ENCODE measurements around the gene TMEM132E.

The TMEM132E gene

GRCh38 chr17:34634551-34635160, 55.3 kb downstream of the TMEM132E start:
- DNase-seq (ENCODE audit: low read depth in 2 of 2): no peak

GRCh38 chr17:34635876-34636275, 56.5 kb downstream of the TMEM132E start:
- DNase-seq (ENCODE audit: low read depth in 2 of 2): no peak

- DNase-seq (ENCODE audit: low read depth in 2 of 2): no peak
Observed at GRCh38 chr17:34637041-34637547, 57.7 kb downstream of the TMEM132E start.

- peak; percentile 51 to 67 for DNase-seq (ENCODE audit: low read depth in 2 of 2)
Observed at GRCh38 chr17:34637548-34638525, 58.5 kb downstream of the TMEM132E start.

GRCh38 chr17:34638526-34639260, 59.3 kb downstream of the TMEM132E start:
- no peak for DNase-seq (ENCODE audit: low read depth in 2 of 2)

GRCh38 chr17:34639706-34640425, 60.5 kb downstream of the TMEM132E start:
- no peak for DNase-seq (ENCODE audit: low read depth in 2 of 2)

- DNase-seq (ENCODE audit: low read depth in 2 of 2): no peak
Observed at GRCh38 chr17:34641368-34641767, 62.0 kb downstream of the TMEM132E start.

- DNase-seq (ENCODE audit: low read depth in 2 of 2): no peak
Observed at GRCh38 chr17:34644941-34645550, 65.7 kb downstream of the TMEM132E start.

GRCh38 chr17:34645594-34645993, 66.2 kb downstream of the TMEM132E start:
- no peak for DNase-seq (ENCODE audit: low read depth in 2 of 2)

GRCh38 chr17:34647511-34647910, 68.1 kb downstream of the TMEM132E start:
- DNase-seq (ENCODE audit: low read depth in 2 of 2): no peak

- DNase-seq (ENCODE audit: low read depth in 2 of 2): no peak
Observed at GRCh38 chr17:34650051-34650750, 70.8 kb downstream of the TMEM132E start.

GRCh38 chr17:34651402-34651811, 72.0 kb downstream of the TMEM132E start:
- no peak for DNase-seq (ENCODE audit: low read depth in 2 of 2)

- no peak for DNase-seq (ENCODE audit: low read depth in 2 of 2)
Observed at GRCh38 chr17:34652021-34652555, 72.7 kb downstream of the TMEM132E start.

- no peak for DNase-seq (ENCODE audit: low read depth in 2 of 2)
Observed at GRCh38 chr17:34653511-34653910, 74.1 kb downstream of the TMEM132E start.

- no peak for DNase-seq (ENCODE audit: low read depth in 2 of 2)
Observed at GRCh38 chr17:34654276-34654880, 75.0 kb downstream of the TMEM132E start.

- DNase-seq (ENCODE audit: low read depth in 2 of 2): no peak
Observed at GRCh38 chr17:34654881-34655276, 75.5 kb downstream of the TMEM132E start.

- no peak for DNase-seq (ENCODE audit: low read depth in 2 of 2)
Observed at GRCh38 chr17:34656801-34657200, 77.4 kb downstream of the TMEM132E start.

GRCh38 chr17:34658811-34659560, 79.6 kb downstream of the TMEM132E start:
- no peak for DNase-seq (ENCODE audit: low read depth in 2 of 2)

- DNase-seq (ENCODE audit: low read depth in 2 of 2): no peak
Observed at GRCh38 chr17:34663714-34664113, 84.3 kb downstream of the TMEM132E start.
